Activated T-cell treated with anti-CD3 and anti-CD28 coated beads, Interleukin-2, amount 50 U/mL, for 24 hours (primary cell): Measurements from ENCODE around the gene BLNK.

Experiments used
- DNase-seq: peaks from one replicate; pipeline ENCODE4 v3.0.0-alpha.2; 2020
- H3K27ac Mint-ChIP-seq: 2 replicates; pipeline ENCODE4 v1.8.0; 2020; ENCODE audit warnings: mild to moderate bottlenecking, mixed read lengths
- H3K27me3 Mint-ChIP-seq: 2 replicates; pipeline ENCODE4 v1.8.0; 2020; ENCODE audit warnings: mixed read lengths
- H3K36me3 Mint-ChIP-seq: 2 replicates; pipeline ENCODE4 v1.8.0; 2020; ENCODE audit warnings: low read depth, mixed read lengths
- H3K4me1 Mint-ChIP-seq: 2 replicates; pipeline ENCODE4 v1.8.0; 2020; ENCODE audit warnings: low read depth, mixed read lengths
- H3K4me3 Mint-ChIP-seq: 2 replicates; pipeline ENCODE4 v1.8.0; 2020; ENCODE audit warnings: mild to moderate bottlenecking, moderate library complexity, mixed read lengths
- H3K9me3 Mint-ChIP-seq: 2 replicates; pipeline ENCODE4 v1.8.0; 2020; ENCODE audit warnings: mixed read lengths

The BLNK gene

GRCh38 chr10:96297486-96297885, 26.1 kb upstream of the BLNK start:
- H3K9me3 Mint-ChIP-seq: no peaks in the 10 kb centered on the region
- H3K36me3 Mint-ChIP-seq: no peaks in the 10 kb centered on the region
- no peak overlapping the region for H3K27ac Mint-ChIP-seq
- DNase-seq: no peak
- H3K4me3 Mint-ChIP-seq: no peak overlapping the region
- H3K27me3 Mint-ChIP-seq: peaks cover 7% of the 10 kb centered on the region
- peaks cover 50% of the 10 kb centered on the region for H3K4me1 Mint-ChIP-seq

- Mint-ChIP-seq H3K4me3 (no peak overlapping the region), H3K27me3 (peaks cover 4% of the 10 kb centered on the region), H3K27ac (peak overlapping the region; percentile 9), H3K9me3 (no peaks in the 10 kb centered on the region), H3K36me3 (no peaks in the 10 kb centered on the region), H3K4me1 (peaks cover 40% of the 10 kb centered on the region)
- DNase-seq: no peak
Observed at GRCh38 chr10:96295475-96295874, 24.1 kb upstream of the BLNK start.

GRCh38 chr10:96292971-96293920, 21.9 kb upstream of the BLNK start:
- H3K27me3 Mint-ChIP-seq: peaks cover 6% of the 10 kb centered on the region
- H3K36me3 Mint-ChIP-seq: no peaks in the 10 kb centered on the region
- no peak for DNase-seq
- peaks cover 20% of the 10 kb centered on the region for H3K4me1 Mint-ChIP-seq
- no peak overlapping the region for H3K27ac Mint-ChIP-seq
- H3K4me3 Mint-ChIP-seq: no peak overlapping the region
- no peaks in the 10 kb centered on the region for H3K9me3 Mint-ChIP-seq

GRCh38 chr10:96290368-96291133, 19.2 kb upstream of the BLNK start:
- Mint-ChIP-seq H3K27ac (no peak overlapping the region), H3K36me3 (no peaks in the 10 kb centered on the region), H3K4me3 (no peak overlapping the region), H3K9me3 (no peaks in the 10 kb centered on the region), H3K27me3 (peaks cover 6% of the 10 kb centered on the region), H3K4me1 (peaks cover 19% of the 10 kb centered on the region)
- no peak for DNase-seq

- H3K36me3 Mint-ChIP-seq: no peaks in the 10 kb centered on the region
- DNase-seq: no peak
- peaks cover 16% of the 10 kb centered on the region for H3K4me1 Mint-ChIP-seq
- no peak overlapping the region for H3K27ac Mint-ChIP-seq
- H3K9me3 Mint-ChIP-seq: no peaks in the 10 kb centered on the region
- no peak overlapping the region for H3K4me3 Mint-ChIP-seq
- peaks cover 6% of the 10 kb centered on the region for H3K27me3 Mint-ChIP-seq
Observed at GRCh38 chr10:96289218-96289910, 18.0 kb upstream of the BLNK start.

- H3K4me1 Mint-ChIP-seq: peaks cover 14% of the 10 kb centered on the region
- H3K4me3 Mint-ChIP-seq: no peak overlapping the region
- H3K9me3 Mint-ChIP-seq: no peaks in the 10 kb centered on the region
- DNase-seq: no peak
- peaks cover 4% of the 10 kb centered on the region for H3K27me3 Mint-ChIP-seq
- no peaks in the 10 kb centered on the region for H3K36me3 Mint-ChIP-seq
- H3K27ac Mint-ChIP-seq: no peak overlapping the region
Observed at GRCh38 chr10:96288151-96288621, 16.8 kb upstream of the BLNK start.

GRCh38 chr10:96287392-96288105, 16.2 kb upstream of the BLNK start:
- H3K4me3 Mint-ChIP-seq: no peak overlapping the region
- H3K9me3 Mint-ChIP-seq: no peaks in the 10 kb centered on the region
- H3K27me3 Mint-ChIP-seq: peaks cover 4% of the 10 kb centered on the region
- H3K27ac Mint-ChIP-seq: no peak overlapping the region
- H3K4me1 Mint-ChIP-seq: peaks cover 14% of the 10 kb centered on the region
- no peaks in the 10 kb centered on the region for H3K36me3 Mint-ChIP-seq
- no peak for DNase-seq

- Mint-ChIP-seq H3K27me3 (peaks cover 2% of the 10 kb centered on the region), H3K4me3 (no peak overlapping the region), H3K4me1 (peaks cover 14% of the 10 kb centered on the region), H3K9me3 (no peaks in the 10 kb centered on the region), H3K36me3 (no peaks in the 10 kb centered on the region), H3K27ac (no peak overlapping the region)
- DNase-seq: no peak
Observed at GRCh38 chr10:96285331-96285752, 14.0 kb upstream of the BLNK start.

GRCh38 chr10:96283756-96284155, 12.4 kb upstream of the BLNK start:
- H3K27me3 Mint-ChIP-seq: peaks cover 2% of the 10 kb centered on the region
- no peak for DNase-seq
- H3K36me3 Mint-ChIP-seq: no peaks in the 10 kb centered on the region
- H3K27ac Mint-ChIP-seq: no peak overlapping the region
- peaks cover 14% of the 10 kb centered on the region for H3K4me1 Mint-ChIP-seq
- H3K9me3 Mint-ChIP-seq: no peaks in the 10 kb centered on the region
- H3K4me3 Mint-ChIP-seq: no peak overlapping the region

- Mint-ChIP-seq H3K9me3 (no peaks in the 10 kb centered on the region), H3K4me3 (no peak overlapping the region), H3K4me1 (peaks cover 13% of the 10 kb centered on the region), H3K27ac (no peak overlapping the region), H3K36me3 (no peaks in the 10 kb centered on the region), H3K27me3 (peaks cover 2% of the 10 kb centered on the region)
- no peak for DNase-seq
Observed at GRCh38 chr10:96283351-96283750, 12.0 kb upstream of the BLNK start.

GRCh38 chr10:96281444-96282029, 10.2 kb upstream of the BLNK start:
- no peak overlapping the region for H3K27ac Mint-ChIP-seq
- H3K36me3 Mint-ChIP-seq: no peaks in the 10 kb centered on the region
- no peak for DNase-seq
- H3K9me3 Mint-ChIP-seq: no peaks in the 10 kb centered on the region
- H3K4me1 Mint-ChIP-seq: no peaks in the 10 kb centered on the region
- no peak overlapping the region for H3K4me3 Mint-ChIP-seq
- H3K27me3 Mint-ChIP-seq: peaks cover 5% of the 10 kb centered on the region

GRCh38 chr10:96280859-96281258, 9.5 kb upstream of the BLNK start:
- Mint-ChIP-seq H3K36me3 (no peaks in the 10 kb centered on the region), H3K9me3 (no peaks in the 10 kb centered on the region), H3K4me3 (no peak overlapping the region), H3K27ac (no peak overlapping the region), H3K4me1 (no peaks in the 10 kb centered on the region), H3K27me3 (peaks cover 5% of the 10 kb centered on the region)
- no peak for DNase-seq

- Mint-ChIP-seq H3K4me3 (no peak overlapping the region), H3K27me3 (peaks cover 5% of the 10 kb centered on the region), H3K9me3 (no peaks in the 10 kb centered on the region), H3K36me3 (no peaks in the 10 kb centered on the region), H3K27ac (no peak overlapping the region), H3K4me1 (no peaks in the 10 kb centered on the region)
- DNase-seq: no peak
Observed at GRCh38 chr10:96279191-96279641, 7.8 kb upstream of the BLNK start.
